PC-3 (cell line): ENCODE data around the gene MICB. TPM values are rescaled to one million over a fixed set of nuclear protein-coding genes. Genes with fewer than 3 reads are reported as not detected.

ENCODE experiments used
- ATAC-seq: fragments of 200-7000 bp; cut with Tn5 transposase; 2 replicates; pipeline ENCODE4 v1.9.1; 2020; ENCODE audit warnings: mild to moderate bottlenecking, moderate library complexity
- BruUV-seq: library from RNA; stranded (reverse); fragments of 400-500 nt; replicated peaks from 2 replicates; lab custom pipeline; 2021; lab: Mats Ljungman, UMichigan
- CTCF ChIA-PET: fragments of 300-600 bp; sonication (Branson Sonifier 250); formaldehyde crosslinking; loops from one replicate; lab custom pipeline; 2022; ENCODE audit warnings: antibody characterized with exemption; lab: Charles Lee
- POLR2A ChIA-PET: fragments of 300-600 bp; sonication (Branson Sonifier 250); formaldehyde crosslinking; loops from one replicate; lab custom pipeline; 2022; ENCODE audit warnings: antibody characterized with exemption; ENCODE audit not compliant: unreplicated experiment; lab: Charles Lee
- DNase-seq: peaks from one replicate; pipeline ENCODE4 v3.0.0-alpha.2; 2015
- H2AFZ ChIP-seq: fragments of 300-600 bp; sonication (generic); 2 replicates; pipeline ENCODE4 v1.6.0; 2016; ENCODE audit warnings: antibody characterized with exemption, low read length
- H3F3A ChIP-seq: fragments of 300-600 bp; sonication (generic); one replicate; pipeline ENCODE4 v1.6.0; 2017; ENCODE audit warnings: antibody characterized with exemption, low read length, control low read depth, mild to moderate bottlenecking; ENCODE audit not compliant: unreplicated experiment
- H3K27ac ChIP-seq: fragments of 300-600 bp; sonication (generic); 2 replicates; pipeline ENCODE4 v1.5.1; 2016; ENCODE audit warnings: mild to moderate bottlenecking, low read length
- H3K27me3 ChIP-seq: fragments of 300-600 bp; sonication (generic); 2 replicates; pipeline ENCODE4 v1.6.1; 2016; ENCODE audit warnings: low read length, mixed read lengths
- H3K36me3 ChIP-seq: fragments of 300-600 bp; sonication (generic); 2 replicates; pipeline ENCODE4 v1.6.1; 2016; ENCODE audit warnings: low read depth, mixed run types, low read length, mixed read lengths
- H3K4me1 ChIP-seq: fragments of 300-600 bp; sonication (generic); 2 replicates; pipeline ENCODE4 v1.5.1; 2016; ENCODE audit warnings: low read length; ENCODE audit not compliant: insufficient read depth
- H3K4me2 ChIP-seq: fragments of 300-600 bp; sonication (generic); 2 replicates; pipeline ENCODE4 v1.6.0; 2016; ENCODE audit warnings: low read length
- H3K4me3 ChIP-seq: fragments of 300-600 bp; sonication (generic); 2 replicates; pipeline ENCODE4 v1.5.1; 2016; ENCODE audit warnings: mild to moderate bottlenecking, low read length, mixed read lengths
- H3K79me2 ChIP-seq: fragments of 300-600 bp; sonication (generic); 2 replicates; pipeline ENCODE4 v1.6.1; 2017; ENCODE audit warnings: low read length, mixed read lengths
- H3K9ac ChIP-seq: fragments of 300-600 bp; sonication (generic); 2 replicates; pipeline ENCODE4 v1.6.0; 2016; ENCODE audit warnings: mild to moderate bottlenecking, low read length
- H3K9me2 ChIP-seq: fragments of 300-600 bp; sonication (generic); replicated peaks from 2 replicates; pipeline ENCODE4 v1.6.1; 2016; ENCODE audit warnings: mixed run types, low read length, mixed read lengths
- H3K9me3 ChIP-seq: fragments of 300-600 bp; sonication (generic); 2 replicates; pipeline ENCODE4 v1.6.1; 2016; ENCODE audit warnings: low read length, mixed read lengths
- H4K20me1 ChIP-seq: fragments of 300-600 bp; sonication (generic); 2 replicates; pipeline ENCODE4 v1.6.1; 2016; ENCODE audit warnings: low read length, mixed read lengths
- CTCF ChIP-seq: fragments of 300-600 bp; sonication (generic); conservative IDR thresholded peaks from 2 replicates; pipeline ENCODE4 v1.5.1; 2017; ENCODE audit warnings: antibody characterized with exemption, low read depth, mild to moderate bottlenecking, low read length
- EZH2 ChIP-seq: fragments of 300-600 bp; sonication (generic); IDR thresholded peaks from one replicate; pipeline ENCODE4 v1.6.1; 2017; ENCODE audit warnings: antibody characterized with exemption, mild to moderate bottlenecking, low read length; ENCODE audit not compliant: unreplicated experiment
- EZH2phosphoT487 ChIP-seq: fragments of 300-600 bp; sonication (generic); IDR thresholded peaks from 2 replicates; pipeline ENCODE4 v1.6.1; 2018; ENCODE audit warnings: mild to moderate bottlenecking, antibody characterized with exemption, low read length, borderline replicate concordance
- intact Hi-C: fragments of 100-400 bp; cut with micrococcal nuclease; formaldehyde crosslinking; loops from 2 replicates; pipeline ENCODE4 v1.9.0; 2023
- total RNA-seq: library from RNA; depleted of rRNA; stranded (reverse); fragments of >200 nt; gene quantifications from 2 replicates; pipeline ENCODE4 v1.2.3, GENCODE V29; 2014

MICB gene
- total RNA-seq, 1 experiment from 2014 or later, result 25.6 TPM

GRCh38 chr6:31471711-31472110 is 26.2 kb upstream of the MICB start:
- Histone ChIP-seq H4K20me1 (no peaks in the 10 kb centered on the region), H3K4me3 (no peak overlapping the region), H2AFZ (no peak overlapping the region), H3K36me3 (no peaks in the 10 kb centered on the region), H3K79me2 (no peaks in the 10 kb centered on the region), H3F3A (no peaks in the 10 kb centered on the region), H3K27ac (no peak overlapping the region), H3K27me3 (no peaks in the 10 kb centered on the region), H3K9me3 (no peaks in the 10 kb centered on the region), H3K4me2 (no peak overlapping the region), H3K9me2 (no peaks in the 10 kb centered on the region), H3K9ac (no peak overlapping the region), H3K4me1 (peaks cover 16% of the 10 kb centered on the region)
- DNase-seq (no peak), ATAC-seq (no peak)
- no peak for TF ChIP-seq EZH2phosphoT487
- ChIA-PET POLR2A (no interaction called here), CTCF (no interaction called here)
- intact Hi-C loops, result no loop called here
- BruUV-seq, result no TSS peak

- intact Hi-C loops, result no loop called here
- DNase-seq (no peak), ATAC-seq (no peak)
- Histone ChIP-seq H3F3A (no peaks in the 10 kb centered on the region), H3K4me2 (no peak overlapping the region), H3K9me3 (no peaks in the 10 kb centered on the region), H3K4me3 (no peak overlapping the region), H3K9me2 (no peaks in the 10 kb centered on the region), H3K36me3 (no peaks in the 10 kb centered on the region), H2AFZ (no peak overlapping the region), H4K20me1 (no peaks in the 10 kb centered on the region), H3K9ac (no peak overlapping the region), H3K27ac (no peak overlapping the region), H3K27me3 (no peaks in the 10 kb centered on the region), H3K79me2 (no peaks in the 10 kb centered on the region), H3K4me1 (peaks cover 16% of the 10 kb centered on the region)
- BruUV-seq, result no TSS peak
- CTCF ChIA-PET, result no interaction called here
- POLR2A ChIA-PET, result interaction anchor here (0.6 kb wide), 1 partner anchor 10 kb away, joined by 4 read pairs; no protein-coding TSS in a partner anchor
- TF ChIP-seq CTCF, result no peak
- TF ChIP-seq EZH2, result no peak
- no peak for TF ChIP-seq EZH2phosphoT487
Measured at GRCh38 chr6:31472259-31472658, 25.7 kb upstream of the MICB start.

- no peaks in the 10 kb centered on the region for H3F3A ChIP-seq
- H3K4me3 ChIP-seq, result no peak overlapping the region
- no peak for ATAC-seq
- H3K9ac ChIP-seq, result no peak overlapping the region
- intact Hi-C loops, result no loop called here
- POLR2A ChIA-PET, result no interaction called here
- no peaks in the 10 kb centered on the region for H3K27me3 ChIP-seq
- H3K4me1 ChIP-seq, result peaks cover 16% of the 10 kb centered on the region
- no peak overlapping the region for H3K27ac ChIP-seq
- H3K79me2 ChIP-seq, result no peaks in the 10 kb centered on the region
- no peaks in the 10 kb centered on the region for H3K9me3 ChIP-seq
- H3K4me2 ChIP-seq, result no peak overlapping the region
- no peaks in the 10 kb centered on the region for H3K36me3 ChIP-seq
- H3K9me2 ChIP-seq, result no peaks in the 10 kb centered on the region
- no peaks in the 10 kb centered on the region for H4K20me1 ChIP-seq
- DNase-seq, result no peak
- TF ChIP-seq EZH2 (no peak), EZH2phosphoT487 (no peak), CTCF (no peak)
- BruUV-seq, result no TSS peak
- CTCF ChIA-PET, result no interaction called here
- H2AFZ ChIP-seq, result no peak overlapping the region
Measured at GRCh38 chr6:31473244-31473643, 24.7 kb upstream of the MICB start.
